Stimulated activated CD8-positive, alpha-beta memory T cell treated with anti-CD3 and anti-CD28 coated beads, Interleukin-12 subunit alpha, Interleukin-12 subunit beta, amount 100 ng/mL, for 24 hours (primary cell): Measurements from ENCODE around the gene NCAM1.

Experiments
- DNase-seq: peaks from one replicate; pipeline ENCODE4 v3.0.0-alpha.2; 2020; ENCODE audit errors: extremely low read depth

NCAM1 gene

DNA sequence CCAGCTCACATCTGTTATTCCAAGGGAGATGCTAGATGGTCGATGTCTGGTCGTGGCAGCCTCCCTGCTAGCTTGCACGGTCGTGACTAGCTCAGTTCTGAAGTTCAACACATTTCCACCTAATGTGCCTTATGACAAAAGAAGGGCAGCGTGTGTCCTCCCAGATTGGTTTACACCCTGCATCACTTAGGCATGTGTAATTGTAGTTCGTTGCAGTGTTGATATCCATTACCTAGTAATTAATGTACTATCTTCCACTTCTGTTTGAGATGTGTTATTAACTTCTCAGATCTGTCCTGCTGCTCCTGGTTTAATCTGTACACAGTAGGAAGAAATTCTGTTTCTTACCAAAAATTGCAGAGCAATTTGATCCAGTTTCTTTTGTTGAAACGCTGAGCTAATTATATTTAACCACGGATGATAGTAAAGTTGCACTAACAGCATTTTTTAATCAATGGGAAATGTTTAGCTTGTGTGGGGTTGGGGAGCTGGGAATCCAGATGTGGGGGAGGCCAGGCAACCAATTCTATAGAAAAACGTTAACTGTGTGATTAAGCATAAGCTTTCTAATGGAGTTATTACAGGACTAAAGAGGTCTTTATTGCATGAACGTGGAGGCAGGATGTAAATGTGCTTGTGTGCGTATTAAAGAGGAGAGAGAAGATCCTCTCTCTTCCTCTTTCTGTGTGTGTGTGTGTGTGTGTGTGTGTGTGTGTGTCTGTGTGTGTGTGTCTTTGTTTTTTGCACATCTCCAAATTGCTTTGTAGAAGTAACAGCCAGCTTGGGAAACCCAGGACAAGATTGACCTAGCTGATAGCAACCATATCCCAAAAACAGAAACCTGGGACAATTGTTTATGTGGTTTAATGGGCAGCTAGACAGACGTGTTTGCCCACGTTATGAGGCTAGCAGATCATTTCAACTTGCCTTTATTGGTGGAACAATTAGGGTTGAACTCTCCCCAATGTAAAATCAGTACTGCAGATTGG lies 207.4 kb downstream of the NCAM1 start:
- no peak for DNase-seq

DNA sequence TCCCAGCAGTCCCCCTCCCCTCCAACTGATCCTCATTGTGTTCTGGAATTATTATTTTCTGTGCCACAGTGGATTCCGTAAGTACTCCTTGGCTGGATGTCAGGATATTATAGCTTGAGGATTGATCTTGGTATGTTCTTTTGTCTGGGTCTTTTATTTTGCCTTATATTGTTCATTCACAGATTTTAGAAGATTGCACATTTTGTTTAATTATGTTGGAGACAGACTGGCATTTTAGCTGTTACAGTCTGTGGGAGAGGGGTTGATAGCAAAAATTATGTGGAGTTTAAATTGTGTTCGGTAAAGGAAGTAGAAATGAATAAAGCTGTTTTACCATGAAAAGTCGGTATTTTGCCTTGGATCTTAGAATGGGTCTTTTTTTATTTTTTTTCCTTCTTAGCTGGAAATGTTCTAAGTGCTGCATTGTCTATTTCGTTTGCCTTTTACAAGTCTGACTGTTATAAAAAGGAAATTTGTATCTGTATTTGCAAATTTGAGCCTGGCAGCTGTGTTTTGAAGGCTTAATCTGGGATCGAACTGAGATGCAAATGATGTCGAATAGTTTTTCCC lies 211.2 kb downstream of the NCAM1 start:
- DNase-seq: no peak

- DNase-seq: no peak
Measured at GRCh38 chr11:113173126-113173525, 211.9 kb downstream of the NCAM1 start.

- no peak for DNase-seq
Measured at GRCh38 chr11:113174882-113175281, 213.7 kb downstream of the NCAM1 start.

GRCh38 chr11:113176599-113177360 lies 215.6 kb downstream of the NCAM1 start:
- no peak for DNase-seq

DNA sequence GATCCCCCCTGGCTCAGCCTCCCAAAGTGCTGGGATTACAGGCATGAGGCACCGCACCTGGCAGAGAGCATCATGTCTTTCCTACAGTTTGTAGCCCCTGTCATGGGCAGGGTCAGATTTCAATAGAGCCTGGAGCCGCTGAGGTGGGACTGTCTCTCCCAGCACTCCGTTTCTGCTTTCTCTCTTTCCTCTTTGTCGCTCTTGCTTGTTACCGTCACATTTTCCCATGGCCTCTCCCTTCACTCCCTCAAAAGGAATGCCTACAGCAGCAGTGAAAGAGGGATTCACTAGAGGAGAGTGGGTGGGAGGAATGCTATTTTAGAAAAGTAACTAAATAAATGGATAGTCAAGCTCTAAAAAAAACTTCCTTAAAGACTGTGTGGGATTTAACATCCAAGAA lies 216.5 kb downstream of the NCAM1 start:
- no peak for DNase-seq

GRCh38 chr11:113178381-113179070 lies 217.3 kb downstream of the NCAM1 start:
- no peak for DNase-seq

GRCh38 chr11:113179181-113179704 lies 218.0 kb downstream of the NCAM1 start:
- no peak for DNase-seq

- DNase-seq: no peak
Measured at GRCh38 chr11:113181094-113181493, 219.9 kb downstream of the NCAM1 start.

GRCh38 chr11:113182288-113182687 lies 221.1 kb downstream of the NCAM1 start:
- no peak for DNase-seq

- no peak for DNase-seq
Measured at GRCh38 chr11:113184498-113184897, 223.3 kb downstream of the NCAM1 start.

- DNase-seq: no peak
Measured at GRCh38 chr11:113188371-113188834, 227.2 kb downstream of the NCAM1 start.

- DNase-seq: no peak
Measured at GRCh38 chr11:113189909-113190667, 228.9 kb downstream of the NCAM1 start.

DNA sequence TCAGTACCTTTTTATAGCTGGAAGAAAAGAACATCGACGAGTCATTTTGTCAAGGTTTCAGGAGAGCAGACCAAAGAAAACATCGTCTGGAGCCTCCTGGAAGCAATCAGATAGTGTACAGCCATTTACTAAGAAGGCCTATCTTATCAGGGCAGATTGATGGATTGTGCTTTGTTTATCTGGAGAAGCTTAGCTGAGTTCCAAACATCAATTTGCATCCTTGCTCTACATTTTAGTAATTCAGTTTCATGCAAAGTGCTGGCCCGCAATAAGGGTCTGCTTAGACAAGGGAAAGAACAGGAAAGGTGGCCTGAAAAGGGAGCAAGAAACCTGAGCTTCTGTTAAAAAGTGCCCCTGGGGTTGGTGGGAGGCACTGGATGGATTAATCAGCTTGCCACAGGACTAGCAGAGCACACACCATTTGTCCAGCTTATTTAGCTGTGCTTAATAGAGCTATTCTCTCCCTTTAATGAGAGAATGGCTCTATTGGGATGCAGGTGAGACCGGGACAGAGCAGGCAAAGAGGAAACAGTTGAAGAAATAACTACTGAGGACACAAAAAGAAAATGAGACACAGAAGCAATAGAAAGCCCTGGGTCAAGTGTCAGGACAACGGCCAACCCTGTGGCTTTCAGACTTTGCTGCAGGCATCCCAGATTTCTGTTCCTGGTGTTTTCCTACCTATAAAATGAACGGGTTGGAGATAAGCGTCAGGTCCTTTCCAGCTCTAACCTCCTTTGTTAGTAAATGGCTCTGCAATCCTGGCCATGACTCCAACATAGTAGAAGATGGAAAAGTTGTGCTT lies 231.1 kb downstream of the NCAM1 start:
- no peak for DNase-seq

GRCh38 chr11:113193016-113193415 lies 231.8 kb downstream of the NCAM1 start:
- DNase-seq: no peak

GRCh38 chr11:113193946-113194345 lies 232.7 kb downstream of the NCAM1 start:
- DNase-seq: no peak

GRCh38 chr11:113195728-113196127 lies 234.5 kb downstream of the NCAM1 start:
- DNase-seq: no peak

DNA sequence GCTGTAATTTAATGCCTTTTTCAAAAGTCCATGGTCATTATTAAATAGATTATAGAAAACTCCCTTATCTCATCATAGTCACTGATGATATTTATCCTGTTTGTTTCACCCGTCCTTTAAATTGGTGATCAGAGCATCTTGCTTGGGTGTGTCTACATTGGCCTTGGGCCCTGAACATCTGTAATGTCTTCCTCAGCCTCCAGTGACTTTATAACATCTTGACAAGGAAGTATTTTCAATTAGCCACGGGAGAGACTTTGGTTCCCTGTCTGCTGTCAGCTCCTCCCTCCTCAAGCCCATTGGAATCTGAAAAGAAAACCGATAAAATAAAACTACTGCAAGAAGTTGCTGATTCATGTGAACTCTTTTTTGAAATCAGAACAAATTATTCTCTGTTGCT lies 236.2 kb downstream of the NCAM1 start:
- DNase-seq: no peak

- no peak for DNase-seq
Measured at GRCh38 chr11:113198972-113199661, 237.9 kb downstream of the NCAM1 start.
